Endometrium (tissue), 2 donors: ENCODE results near the gene UBA6.
"Not testable (repeated sequence)": the region's sequence is repeated elsewhere in the genome, so short reads cannot be mapped to it uniquely, and the experiment has no call there.

Source experiments
- FAIRE-seq: peaks from 2 replicates; lab custom pipeline; 2012; peaks lifted over from hg19 to GRCh38; lab: Jason Lieb, UNC
- donor health status: control.
- donor health status: control.

UBA6 gene

DNA sequence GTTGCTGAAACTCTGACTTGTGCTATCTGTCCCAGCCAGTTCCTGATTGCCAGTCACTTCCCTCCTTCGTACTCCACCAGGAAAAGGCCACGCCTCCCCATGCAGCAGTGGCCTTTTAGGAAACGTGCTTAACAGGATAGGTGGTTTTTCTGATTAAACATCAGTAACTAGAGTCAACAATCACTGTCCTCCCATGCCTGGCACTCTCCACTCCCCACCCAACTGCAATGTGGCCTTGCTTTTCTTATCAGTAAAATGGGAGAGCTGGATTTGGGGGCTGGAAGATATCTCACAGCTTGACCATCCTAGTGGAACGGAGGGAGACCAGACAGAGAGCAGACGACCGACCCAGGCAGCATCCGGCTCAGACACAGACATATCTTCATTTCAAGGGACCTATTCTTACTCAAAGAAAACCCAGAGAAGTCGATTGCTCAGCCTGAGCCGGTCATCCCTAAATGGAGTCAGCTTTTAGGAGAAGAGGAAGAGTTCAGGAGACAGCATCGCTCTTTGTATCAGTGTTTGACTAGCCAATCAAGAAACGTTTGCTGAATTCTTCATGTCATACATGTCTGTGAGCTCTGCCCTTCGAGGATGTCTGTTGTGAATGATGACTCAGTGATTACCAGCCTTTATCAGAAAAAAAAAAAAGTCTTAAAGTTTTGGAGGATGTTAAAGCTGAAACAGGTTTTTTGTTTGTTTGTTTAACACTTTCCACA lies 12.7 kb upstream of the UBA6 start:
- FAIRE-seq, result no peak

DNA sequence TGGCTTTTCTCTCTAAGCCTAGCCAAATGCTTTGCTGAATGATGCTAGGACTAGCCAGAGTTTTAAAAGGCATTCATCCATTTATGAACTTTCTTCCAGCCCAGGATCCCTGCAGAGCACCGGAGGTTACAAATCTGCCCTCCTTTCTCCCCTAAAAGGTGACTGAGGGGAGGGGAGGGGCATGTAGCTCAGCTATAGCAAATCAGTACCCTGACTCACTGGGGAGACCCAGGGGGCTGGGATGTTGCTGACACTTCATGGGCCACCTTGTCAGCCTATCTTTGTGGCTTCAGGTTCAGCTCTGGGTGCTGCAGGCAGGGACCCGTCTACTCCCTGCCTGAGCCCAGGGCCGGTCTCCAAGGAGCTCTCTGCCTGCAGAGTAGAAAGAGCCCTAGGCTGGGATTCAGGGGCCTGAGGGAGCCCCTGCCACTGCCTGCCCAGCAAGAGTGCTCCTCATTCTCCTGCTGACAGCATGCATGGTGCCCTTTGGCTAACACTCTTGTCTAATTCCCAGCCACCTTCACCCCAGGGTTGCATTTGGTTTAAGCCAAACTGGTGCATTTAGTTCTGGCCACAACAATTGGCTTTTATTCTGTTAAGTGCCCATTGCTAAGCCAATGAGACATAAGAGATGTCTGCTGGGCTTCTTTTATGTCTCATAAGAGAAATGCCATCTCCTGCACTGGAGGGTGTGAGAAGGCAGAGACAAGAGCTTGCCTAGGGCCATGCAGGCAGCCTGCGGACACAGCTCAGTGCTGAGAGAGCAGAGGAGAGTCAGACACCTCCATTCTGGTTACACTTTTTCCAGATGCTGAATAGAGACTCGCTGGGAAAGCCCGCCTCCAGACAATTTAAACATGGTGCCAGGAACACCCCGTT lies 11.9 kb upstream of the UBA6 start:
- no peak for FAIRE-seq

DNA sequence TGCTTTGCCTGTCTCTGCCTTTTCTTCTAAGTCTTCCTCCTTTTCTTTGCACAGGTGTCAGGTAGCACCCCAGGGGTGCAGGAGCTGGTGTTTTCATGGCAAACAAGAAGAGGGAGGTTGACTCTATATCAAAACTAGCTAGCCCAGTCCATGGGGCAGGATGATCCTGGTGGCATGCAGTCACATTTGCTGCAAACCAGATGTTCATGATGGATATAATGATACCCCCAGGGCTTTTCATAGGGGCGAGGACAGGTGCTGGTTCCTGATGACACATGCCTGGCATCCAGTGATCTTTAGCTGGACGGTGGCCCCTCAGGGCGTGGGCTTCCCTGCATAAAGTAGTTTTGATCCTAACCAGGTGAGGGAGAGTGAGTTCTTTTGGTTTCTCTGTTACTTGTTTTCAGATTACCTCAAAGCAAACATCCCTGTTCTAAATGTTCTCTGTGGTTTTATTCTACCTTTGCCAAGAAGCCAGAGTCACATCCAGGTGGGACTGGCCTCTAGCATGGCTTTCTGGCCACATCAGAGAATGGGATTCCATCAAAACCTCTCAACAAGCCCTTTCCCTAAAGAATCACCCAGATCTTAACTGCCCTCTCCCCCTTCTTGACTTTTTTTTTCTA lies 11.2 kb upstream of the UBA6 start:
- no peak for FAIRE-seq

DNA sequence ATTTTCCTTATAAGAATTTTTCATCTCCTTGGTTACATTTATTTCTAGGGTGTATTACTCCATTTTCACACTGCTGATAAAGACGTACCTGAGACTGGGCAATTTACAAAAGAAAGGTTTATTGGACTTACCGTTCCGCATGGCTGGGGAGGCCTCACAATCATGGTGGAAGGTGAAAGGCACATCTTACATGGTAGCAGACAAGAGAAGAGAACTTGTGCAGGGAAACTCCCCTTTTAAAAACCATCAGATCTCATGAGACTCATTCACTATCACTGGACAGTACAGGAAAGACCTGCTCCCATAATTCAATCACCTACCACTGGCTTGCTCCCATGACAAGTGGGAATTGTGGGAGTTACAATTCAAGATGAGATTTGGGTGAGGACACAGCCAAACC lies 5.7 kb upstream of the UBA6 start:
- FAIRE-seq, result not testable (repeated sequence)

DNA sequence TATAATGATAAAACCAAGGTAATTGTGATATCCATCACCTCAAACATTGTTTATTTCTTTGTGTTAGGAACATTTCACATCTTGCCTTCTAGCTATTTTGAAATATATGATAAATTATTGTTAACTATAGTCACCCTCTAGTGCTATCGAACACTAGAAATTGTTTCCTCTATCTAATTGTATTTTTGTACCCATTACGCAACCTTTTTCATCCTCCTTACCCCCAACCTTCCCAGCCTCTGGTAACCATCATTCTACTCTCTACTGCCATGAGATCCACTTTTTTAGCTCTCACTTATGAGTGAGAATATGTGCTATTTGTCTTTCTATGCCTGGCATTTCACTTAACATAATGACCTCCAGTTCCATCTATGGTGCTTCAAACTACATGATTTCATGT lies 3.9 kb upstream of the UBA6 start:
- FAIRE-seq, result no peak

DNA sequence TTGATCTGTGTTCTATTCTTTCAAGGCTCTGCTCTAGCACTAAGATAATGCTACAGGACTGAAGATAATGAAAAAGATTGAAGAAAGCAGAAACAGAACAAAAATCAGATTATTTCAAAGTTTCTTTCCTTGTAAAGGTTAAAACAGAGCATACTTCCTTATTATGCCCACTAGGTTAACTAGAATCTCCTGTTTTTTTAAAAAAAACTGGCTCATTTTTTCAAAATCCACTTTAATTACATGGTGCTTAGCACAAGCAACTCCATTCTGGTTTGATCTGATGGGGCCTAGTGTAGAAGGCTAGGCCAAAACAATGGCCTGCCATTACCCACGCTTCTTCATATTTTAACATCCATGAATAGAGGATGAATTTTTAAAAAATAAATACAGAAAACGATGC lies 1.2 kb upstream of the UBA6 start:
- FAIRE-seq, result no peak

DNA sequence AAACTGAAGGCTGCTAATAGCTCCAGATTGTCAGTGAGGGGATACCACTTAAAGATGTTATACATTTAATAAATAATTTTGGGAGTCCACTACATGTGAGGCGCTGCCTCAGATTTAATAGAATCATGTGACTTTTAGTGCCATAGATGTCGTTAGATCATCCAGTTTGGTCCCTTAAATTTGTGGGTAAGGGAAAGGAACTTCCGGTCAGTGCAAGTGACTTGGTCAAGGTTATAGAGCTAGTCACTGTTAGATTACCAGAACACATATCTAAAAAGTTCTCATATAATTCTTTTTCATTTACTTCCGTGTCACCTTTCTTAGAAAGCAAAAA lies 529 bp upstream of the UBA6 start:
- no peak for FAIRE-seq

DNA sequence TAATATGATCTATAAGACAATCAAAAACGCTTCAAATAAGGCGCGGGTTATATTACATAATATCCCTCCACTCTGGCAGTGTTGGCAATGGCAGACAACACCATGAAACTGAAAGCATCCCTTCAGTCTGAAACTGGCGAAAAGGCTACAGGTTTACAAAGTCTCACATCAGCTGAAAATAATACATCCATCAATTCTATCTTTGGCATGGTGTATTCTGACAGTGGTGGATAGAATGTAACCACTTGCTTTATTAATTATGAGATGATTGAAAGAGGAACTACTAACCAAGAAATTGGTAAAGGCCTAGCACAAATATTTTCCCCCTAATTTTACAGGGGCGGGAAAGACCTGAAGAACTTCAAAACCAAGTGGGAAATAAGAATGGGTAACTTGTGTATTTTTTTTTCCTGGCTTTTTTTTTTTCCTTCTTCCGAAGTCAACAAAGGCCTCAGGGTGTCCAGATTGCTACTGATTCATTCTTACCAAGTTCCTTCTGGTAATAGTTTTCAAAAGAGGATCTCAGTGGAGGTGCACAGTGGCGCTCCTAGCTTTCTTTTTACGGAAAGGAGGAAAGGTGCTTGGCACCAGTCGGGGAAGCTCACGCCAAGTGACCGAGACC lies 728 bp downstream of the UBA6 start:
- no peak for FAIRE-seq

DNA sequence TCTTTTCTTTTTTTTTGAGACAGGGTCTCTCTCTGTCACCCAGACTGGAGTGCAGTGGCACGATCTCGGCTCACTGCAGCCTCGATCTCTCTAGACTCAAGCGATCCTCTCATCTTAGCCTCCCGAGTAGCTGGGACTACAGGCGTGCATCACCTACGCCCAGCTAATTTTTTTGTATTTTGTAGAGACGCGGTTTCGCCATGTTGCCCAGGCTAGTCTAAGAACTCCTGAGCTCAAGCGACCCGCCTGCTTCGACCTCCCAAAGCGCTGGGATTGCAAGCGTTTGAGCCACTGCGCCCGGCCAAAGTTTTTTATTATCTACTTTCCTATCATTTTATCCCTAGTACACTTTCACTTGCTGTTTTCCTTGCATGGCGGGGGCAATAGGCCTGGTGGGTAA lies 1.4 kb downstream of the UBA6 start:
- no peak for FAIRE-seq

DNA sequence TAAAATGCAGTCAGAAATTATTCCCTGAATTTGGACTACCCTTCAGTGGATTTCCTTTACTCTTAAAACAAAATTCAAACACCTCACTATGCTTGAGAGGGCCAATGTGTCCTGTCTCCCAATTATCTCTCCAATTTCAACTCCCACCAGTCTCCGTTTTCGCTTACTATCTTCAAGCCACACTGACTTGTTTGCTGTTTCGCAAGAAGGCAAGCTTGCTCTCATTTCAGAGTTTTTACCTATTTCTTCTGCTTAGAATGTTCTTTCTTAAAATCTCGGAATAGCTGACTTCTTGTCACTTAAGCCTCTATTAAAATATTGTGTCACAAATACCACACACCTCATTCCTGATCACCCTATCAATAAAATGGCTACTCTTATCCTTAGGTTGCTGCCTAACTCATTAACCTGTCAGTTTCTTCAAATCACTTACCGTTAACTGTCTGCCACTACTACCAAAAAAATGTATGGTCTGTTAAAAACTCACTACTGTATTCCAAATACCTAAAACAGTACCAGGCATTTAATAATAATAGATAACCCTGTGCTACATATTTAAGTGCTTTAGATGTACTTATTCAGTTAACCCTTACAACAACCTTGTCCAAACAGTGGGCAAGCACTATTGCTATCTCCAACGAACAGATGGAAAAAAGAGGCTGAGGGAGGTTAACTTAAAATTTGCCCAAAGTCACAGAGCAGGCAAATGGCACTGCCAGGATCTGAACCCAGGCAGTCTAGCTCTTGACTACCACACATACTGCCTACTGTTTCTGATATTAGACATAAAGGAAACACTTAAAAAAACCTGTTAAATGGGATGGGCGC lies 2.9 kb downstream of the UBA6 start:
- no peak for FAIRE-seq

DNA sequence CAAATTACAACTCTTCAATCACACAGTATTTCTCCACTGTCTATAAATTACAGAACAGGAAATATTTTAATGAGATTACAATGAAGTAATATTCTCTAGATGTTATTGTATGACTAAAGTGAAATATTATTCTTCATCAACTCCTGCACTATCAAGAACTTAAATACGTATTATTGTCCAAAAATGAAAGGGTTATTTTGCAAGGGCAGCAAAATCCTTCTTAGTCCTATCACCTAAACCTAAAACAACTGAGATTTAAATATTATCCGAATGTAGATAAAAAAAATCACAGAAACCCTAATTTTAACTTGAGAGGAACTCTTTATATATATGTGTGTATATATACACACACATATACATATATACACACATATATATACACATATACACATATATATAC lies 4.9 kb downstream of the UBA6 start:
- FAIRE-seq, result peak; percentile 85

DNA sequence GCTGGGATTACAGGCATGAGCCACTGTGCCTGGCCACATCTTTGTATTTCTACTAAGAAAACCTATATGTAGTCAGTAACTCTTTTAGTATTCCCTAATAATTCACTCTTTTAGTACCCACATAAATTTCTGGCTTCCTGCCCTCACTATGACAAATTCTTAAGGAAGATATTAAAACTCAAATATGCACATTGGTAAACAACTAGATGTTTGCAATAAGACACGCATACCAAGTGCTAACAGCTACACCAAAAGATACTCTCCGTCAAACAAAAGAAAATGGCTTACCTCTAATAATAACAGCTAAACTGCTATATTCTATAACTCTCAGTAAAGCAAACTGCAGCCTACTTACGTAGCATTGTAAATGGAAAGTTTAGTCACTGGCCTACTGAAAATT lies 6.3 kb downstream of the UBA6 start:
- FAIRE-seq, result no peak

DNA sequence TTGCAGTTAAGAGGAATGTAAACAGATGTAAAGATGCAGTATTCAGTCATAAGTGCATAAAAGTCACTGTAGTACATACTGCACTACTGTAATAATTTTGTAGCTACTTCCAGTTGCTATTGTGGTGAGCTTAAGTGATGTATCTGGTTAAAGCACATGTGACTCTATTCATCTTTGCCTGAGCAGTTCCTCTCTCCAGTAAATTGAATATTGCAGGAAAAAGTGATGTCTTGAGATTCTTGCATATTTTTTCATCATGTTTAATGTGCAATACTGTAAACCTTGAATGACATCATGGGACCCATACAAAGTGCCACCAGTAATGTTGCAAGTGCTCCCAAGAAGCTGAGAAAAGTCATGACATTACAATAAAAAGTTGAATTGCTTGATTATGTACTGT lies 9.6 kb downstream of the UBA6 start:
- FAIRE-seq, result no peak

DNA sequence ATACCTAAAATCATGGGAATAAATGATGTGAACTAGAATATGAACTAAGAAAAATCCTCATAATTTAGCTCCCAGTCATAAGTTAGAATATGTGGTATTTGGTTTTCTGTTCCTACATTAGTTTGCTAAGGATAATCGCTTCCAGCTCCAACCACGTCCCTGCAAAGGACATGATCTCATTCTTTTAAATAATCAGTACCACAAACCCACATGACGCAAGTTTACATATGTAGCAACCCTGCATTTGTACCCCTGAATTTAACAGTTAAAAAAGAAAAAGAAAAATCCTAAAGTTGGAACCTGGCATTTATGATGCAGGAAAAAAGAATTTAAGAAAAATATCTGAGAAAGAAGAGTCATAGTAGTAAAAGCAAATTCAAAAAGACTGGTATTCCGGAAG lies 13.3 kb downstream of the UBA6 start:
- no peak for FAIRE-seq

DNA sequence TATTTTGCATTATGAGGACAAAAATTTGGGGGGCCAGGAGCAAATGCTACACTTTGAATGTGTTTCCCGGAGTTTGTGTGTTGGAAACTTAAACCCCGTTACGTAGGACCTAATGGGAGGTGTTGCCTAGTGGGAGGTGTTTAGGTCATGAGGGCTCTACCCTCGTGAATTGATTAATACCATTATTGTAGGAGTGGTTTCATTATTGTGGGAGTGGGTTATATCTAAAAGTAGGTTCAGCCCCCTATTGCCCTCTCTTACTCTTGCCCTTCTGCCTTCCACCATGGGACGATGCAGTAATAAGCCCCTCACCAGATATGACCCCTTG lies 15.5 kb downstream of the UBA6 start:
- no peak for FAIRE-seq

DNA sequence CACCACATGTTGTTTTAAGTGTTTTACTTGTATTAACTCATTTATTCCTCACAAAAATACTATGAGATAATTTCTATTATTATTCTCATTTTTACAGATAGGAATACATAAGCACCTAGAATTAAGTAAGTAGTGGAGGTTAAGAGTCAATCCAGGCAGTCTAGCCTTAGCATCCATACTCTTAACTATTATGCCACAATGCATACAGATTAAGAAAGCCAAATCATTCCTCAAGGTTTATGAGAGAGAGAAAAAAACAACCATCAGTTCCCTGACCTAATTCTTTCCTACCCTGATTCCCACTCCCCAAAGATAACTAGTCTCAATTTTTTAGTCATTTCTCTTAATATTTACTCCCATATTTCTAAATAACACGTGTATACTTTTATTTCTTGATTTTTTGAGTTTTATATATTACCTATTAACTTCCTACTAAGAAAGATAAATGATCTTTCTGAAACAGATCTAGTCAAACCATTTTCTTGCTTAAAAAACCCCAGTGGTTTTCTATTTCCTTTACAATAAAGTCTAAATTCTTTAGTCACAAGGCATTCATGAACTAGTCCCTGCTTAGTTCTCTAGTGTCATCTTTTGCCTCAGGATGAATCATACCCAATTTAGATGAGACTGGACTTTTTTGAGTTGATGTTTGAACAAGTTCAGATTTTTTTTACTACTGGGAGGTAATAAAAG lies 16.0 kb downstream of the UBA6 start:
- no peak for FAIRE-seq

DNA sequence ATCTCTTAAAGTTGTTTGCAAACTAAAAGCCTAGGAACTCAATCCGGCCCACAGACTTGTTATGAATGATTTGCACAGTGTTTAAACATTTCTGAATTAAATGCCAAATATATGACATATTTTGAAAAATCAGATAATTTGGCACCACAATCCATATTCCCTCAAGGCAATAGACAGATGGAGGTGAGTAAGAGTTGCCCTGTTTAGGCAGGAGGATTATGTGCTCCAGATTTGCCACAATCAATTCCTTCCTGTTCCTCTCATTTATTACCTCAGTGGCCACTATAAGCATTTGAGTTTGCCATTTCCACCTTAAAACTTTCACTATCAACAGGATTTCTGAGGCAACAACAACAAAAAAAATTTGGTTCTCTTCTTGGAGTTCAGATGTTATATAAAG lies 18.7 kb downstream of the UBA6 start:
- no peak for FAIRE-seq

DNA sequence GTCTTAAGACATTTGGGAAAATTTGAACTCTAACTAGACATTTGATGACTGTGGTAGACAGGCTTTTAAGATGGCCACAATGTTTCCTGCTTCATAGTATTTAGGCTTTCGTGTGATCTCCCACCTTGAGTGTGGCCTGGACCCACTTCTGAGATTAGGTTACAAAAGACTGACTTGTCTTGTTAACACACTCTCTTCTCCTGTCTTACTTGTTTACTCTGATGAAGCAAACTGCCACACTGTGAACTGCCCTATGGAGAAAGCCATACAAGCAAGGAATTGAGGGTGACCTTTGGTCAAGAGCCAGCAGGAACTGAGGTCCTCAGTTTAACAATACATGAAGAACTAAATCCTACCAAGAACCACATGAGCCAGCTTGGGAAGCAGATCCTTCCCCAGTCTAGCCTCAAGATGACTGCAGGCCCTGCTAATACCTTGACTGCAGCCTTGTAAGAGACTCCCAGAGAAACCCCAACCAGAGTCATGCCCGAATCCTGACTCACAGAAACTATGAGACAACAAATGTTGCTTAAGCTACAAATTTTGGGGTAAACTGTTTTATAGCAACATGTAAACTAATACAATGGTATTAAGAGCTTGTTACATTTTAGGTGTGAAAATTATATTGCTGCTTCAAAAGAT lies 20.3 kb downstream of the UBA6 start:
- FAIRE-seq, result no peak

DNA sequence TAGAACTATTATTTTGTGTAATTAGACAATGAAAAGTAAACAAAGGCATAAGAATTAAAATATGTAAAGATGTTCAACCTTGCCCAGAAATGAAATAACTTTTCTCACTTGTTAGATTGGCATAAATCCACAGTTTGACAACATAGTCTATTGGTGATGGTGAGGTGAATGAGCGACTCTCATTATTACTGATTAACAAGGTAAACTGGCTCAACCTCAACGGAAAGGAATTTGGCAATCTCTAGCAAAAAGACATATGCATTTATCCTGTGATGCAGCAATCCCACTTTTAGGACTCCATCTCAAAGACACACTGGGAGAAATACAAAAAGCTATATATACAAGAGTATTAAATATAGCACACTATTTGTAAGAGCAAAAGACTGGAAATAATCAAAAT lies 22.3 kb downstream of the UBA6 start:
- FAIRE-seq, result no peak

DNA sequence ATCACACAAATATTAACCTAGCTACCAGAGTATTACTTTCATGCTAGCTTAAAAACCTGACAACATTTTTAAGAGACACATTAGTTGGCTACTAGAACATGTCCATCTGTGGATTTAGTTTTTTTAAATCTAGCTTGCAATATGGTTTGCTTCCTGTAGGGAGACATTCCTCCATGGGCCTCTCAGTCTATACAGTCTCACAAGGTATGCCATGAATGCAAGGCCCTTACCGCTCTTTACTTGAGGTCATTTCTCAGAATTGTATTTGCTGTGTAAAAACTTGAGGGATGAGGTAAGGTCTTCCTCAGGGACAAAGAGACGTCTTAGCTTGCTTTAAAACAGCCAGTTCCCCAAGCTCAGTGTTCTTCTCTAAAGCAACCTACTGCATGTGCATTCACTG lies 26.9 kb downstream of the UBA6 start:
- FAIRE-seq, result no peak

DNA sequence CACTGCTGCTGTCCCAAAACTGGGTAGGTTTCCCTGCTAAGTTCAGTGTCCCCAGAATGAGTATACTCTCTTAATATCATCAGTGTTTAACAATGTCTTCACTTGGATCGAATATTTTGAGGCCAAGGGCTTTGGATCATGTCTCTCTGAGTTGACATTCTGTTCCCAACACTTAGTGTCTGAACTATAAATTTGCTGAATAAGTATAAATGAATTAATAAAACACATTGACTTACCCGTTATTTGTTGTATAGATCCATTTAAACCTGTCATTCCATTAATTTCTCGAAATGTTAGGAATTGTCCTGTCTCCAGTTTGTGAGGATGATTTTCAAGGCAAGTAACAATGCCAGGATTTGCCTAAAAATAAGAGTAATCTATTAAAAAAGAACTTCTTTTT lies 32.6 kb downstream of the UBA6 start:
- no peak for FAIRE-seq
